Transverse colon (tissue), 4 donors: ENCODE results near the gene CTNNBL1.

Experiments used
- CTCF ChIP-seq, 5 experiments: fragments of 200-600 bp in 3 of 5; fragments of 450-650 bp in 2 of 5; sonication (generic) in 3 of 5; IDR thresholded peaks; 1 replicate in 2 of 5; 2 replicates in 3 of 5; pipeline ENCODE4 v1.5.1; 2016 to 2017; ENCODE audit warnings: antibody characterized with exemption in 5 of 5, inconsistent platforms in 3 of 5, mild to moderate bottlenecking in 2 of 5, moderate library complexity in 1 of 5
- EP300 ChIP-seq: sonication (generic); formaldehyde crosslinking; IDR thresholded peaks from one replicate; pipeline ENCODE4 v1.6.1; 2017; ENCODE audit warnings: antibody characterized with exemption, low read depth
- POLR2A ChIP-seq: fragments of 450-650 bp; IDR thresholded peaks from one replicate; pipeline ENCODE4 v1.6.1; 2016; ENCODE audit warnings: antibody characterized with exemption, mild to moderate bottlenecking, moderate library complexity
- POLR2AphosphoS5 ChIP-seq, 3 donors: sonication (generic); formaldehyde crosslinking; IDR thresholded peaks; one replicate each; pipeline ENCODE4 v1.6.1; 2016; ENCODE audit warnings: antibody characterized with exemption in 3 of 3

DNA sequence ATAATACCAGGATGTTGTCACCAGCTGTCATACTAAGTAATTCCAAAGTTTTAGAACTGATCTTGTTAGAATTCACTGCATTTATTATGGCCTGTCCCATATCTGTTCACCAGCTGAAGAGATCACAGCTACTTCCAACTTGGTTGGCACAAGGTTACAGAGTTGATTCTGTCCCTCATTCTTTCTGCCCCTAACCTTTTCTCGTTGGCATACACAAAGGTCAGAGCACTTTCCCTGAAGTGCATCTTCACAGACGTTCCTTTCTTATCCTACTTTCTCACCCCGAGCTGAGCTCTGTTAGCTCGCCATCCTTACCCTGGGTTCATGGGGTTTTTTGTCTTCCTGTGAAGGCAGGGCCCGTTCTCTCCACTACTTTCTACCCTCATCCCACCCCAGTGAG, 143.1 kb downstream of the CTNNBL1 start:
- TF ChIP-seq POLR2A = no peak
- TF ChIP-seq CTCF (IDR thresholded peaks at IDR 0.05) = no peak
- TF ChIP-seq EP300 = no peak
- no peak for TF ChIP-seq POLR2AphosphoS5 (IDR thresholded peaks at IDR 0.05)
